ENCODE data around the gene HCN3. TPM values are rescaled to one million over a fixed set of nuclear protein-coding genes. Genes with fewer than 3 reads are reported as not detected.
A peak's percentile ranks its signal among the peaks of the same experiment; 100 is the strongest.

HCN3 gene
- total and polyA plus RNA-seq, 2 donors (not counting 3 experiments of a cell fraction or from before 2014, with no cell fraction given) = 3.3 to 4.1 TPM

- H3K27me3 ChIP-seq (ENCODE audit: control insufficient read depth in 2 of 2, insufficient read depth in 2 of 2, low read length in 2 of 2) = no peaks in the 10 kb centered on the region
- peak overlapping the region; percentile 41 for H3K27ac ChIP-seq (ENCODE audit: insufficient read depth, low read depth, low read length)
- peaks cover 7% of the 10 kb centered on the region for H3K79me2 ChIP-seq (ENCODE audit: control insufficient read depth, insufficient read depth, low read length)
- peak overlapping the region; percentile 76 for H3K4me2 ChIP-seq (ENCODE audit: insufficient read depth, low read length)
- peak overlapping the region; percentile 48 to 61 (median 60) for H3K4me3 ChIP-seq (replicated peaks in 1 of 3; ENCODE audit: insufficient read depth in 1 of 3, low read depth in 1 of 3, low read length in 3 of 3)
- H2AFZ ChIP-seq (ENCODE audit: low read depth, low read length) = peak overlapping the region; percentile 77
- H4K20me1 ChIP-seq (replicated peaks; ENCODE audit: control insufficient read depth, extremely low read depth, insufficient read depth, low read length) = no peaks in the 10 kb centered on the region
- intact Hi-C loops (cut with micrococcal nuclease) (loop anchor here (1.0 kb wide), 2 partner anchors 17 to 37 kb away; partner anchors contain the start of gene THBS3), dilution Hi-C loops (cut with MboI; ENCODE audit: extremely low pct_ligation_motif_present, low sequenced_read_pairs) (no loop called here)
- no TSS peak for BruUV-seq (replicated peaks)
- CTCF ChIA-PET = interaction anchor here (0.9 to 2.1 kb wide), 3 partner anchors 35 to 41 kb away, joined by 3 to 17 read pairs (median 3); no protein-coding TSS in a partner anchor
- H3K36me3 ChIP-seq (ENCODE audit: control insufficient read depth in 2 of 2, extremely low read depth in 1 of 2, insufficient read depth in 2 of 2, low read length in 2 of 2) = peaks cover 3 to 14% of the 10 kb centered on the region in 2 experiments
- POLR2A ChIA-PET = no interaction called here
- no peak for TF ChIP-seq GATA2 (IDR thresholded peaks at IDR 0.05; ENCODE audit: insufficient read depth, insufficient read length, low read depth, low read length)
- peak; percentile 8 to 17 for TF ChIP-seq CTCF (IDR thresholded peaks at IDR 0.05; ENCODE audit: extremely low read depth in 1 of 2, insufficient read depth in 1 of 2, low read depth in 1 of 2, low read length in 2 of 2)
- no peak for TF ChIP-seq JUN (IDR thresholded peaks at IDR 0.05; ENCODE audit: borderline replicate concordance, insufficient read depth, insufficient read length, low read depth)
- TF ChIP-seq FOS (IDR thresholded peaks at IDR 0.05; ENCODE audit: borderline replicate concordance, insufficient read depth, low read length) = no peak
- TF ChIP-seq POLR2AphosphoS5 (IDR thresholded peaks at IDR 0.05; ENCODE audit: insufficient read depth, low read depth, low read length) = peak; percentile 98
- peak; percentile 75 for TF ChIP-seq MYC (IDR thresholded peaks at IDR 0.05; ENCODE audit: low read depth, low read length)
- TF ChIP-seq EZH2 (IDR thresholded peaks at IDR 0.05; ENCODE audit: borderline replicate concordance, low read depth, low read length, severe bottlenecking) = no peak
- TF ChIP-seq MAX (IDR thresholded peaks at IDR 0.05; ENCODE audit: insufficient read depth, insufficient read length) = peak; percentile 42
- TF ChIP-seq POLR2A (IDR thresholded peaks at IDR 0.05; ENCODE audit: low read depth, low read length) = peak; percentile 99
- H3K9me1 ChIP-seq (replicated peaks; ENCODE audit: control insufficient read depth, extremely low read depth, insufficient read depth, low read length) = no peaks in the 10 kb centered on the region
- peak overlapping the region; percentile 83 for H3K9ac ChIP-seq (replicated peaks; ENCODE audit: extremely low read depth, insufficient read depth, low read length)
- no peaks in the 10 kb centered on the region for H3K9me3 ChIP-seq (replicated peaks; ENCODE audit: control insufficient read depth, insufficient read depth, low read length)
- DNase-seq (ENCODE audit: low read depth, low spot score) (peak; percentile 99), FAIRE-seq (peak; percentile 92)
- peaks cover 16% of the 10 kb centered on the region for H3K4me1 ChIP-seq (ENCODE audit: control insufficient read depth, extremely low read depth, insufficient read depth, low read length)
Observed at GRCh38 chr1:155244368-155245162, 32.7 kb upstream of the HCN3 start.
